Inferior parietal cortex (tissue), 1 donor: Measurements from ENCODE around the gene PCYT1B.
"Not testable (repeated sequence)": the region's sequence is repeated elsewhere in the genome, so short reads cannot be mapped to it uniquely, and the experiment has no call there.

Experiments
- DNase-seq: peaks from one replicate; pipeline ENCODE4 v3.0.0-alpha.2; 2016; ENCODE audit errors: extremely low spot score

Gene PCYT1B

GRCh38 chrX:24646006-24646405 lies 1.1 kb downstream of the PCYT1B start:
- no peak for DNase-seq

- DNase-seq = no peak
Observed at GRCh38 chrX:24643116-24643515, 4.0 kb downstream of the PCYT1B start.

- DNase-seq = no peak
Observed at GRCh38 chrX:24629701-24630100, 17.4 kb downstream of the PCYT1B start.

GRCh38 chrX:24619647-24620046 lies 27.5 kb downstream of the PCYT1B start:
- DNase-seq = peak; percentile 23

- no peak for DNase-seq
Observed at GRCh38 chrX:24610516-24610915, 36.6 kb downstream of the PCYT1B start.

- DNase-seq = no peak
Observed at GRCh38 chrX:24607616-24608015, 39.5 kb downstream of the PCYT1B start.

GRCh38 chrX:24605941-24606340 lies 41.2 kb downstream of the PCYT1B start:
- DNase-seq = not testable (repeated sequence)

GRCh38 chrX:24603191-24603590 lies 44.0 kb downstream of the PCYT1B start:
- DNase-seq = no peak

- no peak for DNase-seq
Observed at GRCh38 chrX:24601858-24602257, 45.3 kb downstream of the PCYT1B start.

- no peak for DNase-seq
Observed at GRCh38 chrX:24594501-24594900, 52.6 kb downstream of the PCYT1B start.

GRCh38 chrX:24590111-24590510 lies 57.0 kb downstream of the PCYT1B start:
- DNase-seq = no peak

GRCh38 chrX:24577091-24577490 lies 70.1 kb downstream of the PCYT1B start:
- no peak for DNase-seq

GRCh38 chrX:24575496-24575895 lies 71.7 kb downstream of the PCYT1B start:
- no peak for DNase-seq

GRCh38 chrX:24574743-24575142 lies 72.4 kb downstream of the PCYT1B start:
- no peak for DNase-seq

GRCh38 chrX:24567169-24567568 lies 80.0 kb downstream of the PCYT1B start:
- no peak for DNase-seq

- DNase-seq = no peak
Observed at GRCh38 chrX:24566240-24566639, 80.9 kb downstream of the PCYT1B start.

- no peak for DNase-seq
Observed at GRCh38 chrX:24563291-24564010, 83.7 kb downstream of the PCYT1B start.

GRCh38 chrX:24561121-24561520 lies 86.0 kb downstream of the PCYT1B start:
- DNase-seq = no peak

GRCh38 chrX:24553011-24553410 lies 94.1 kb downstream of the PCYT1B start:
- DNase-seq = no peak

- DNase-seq = no peak
Observed at GRCh38 chrX:24550166-24550565, 97.0 kb downstream of the PCYT1B start.

GRCh38 chrX:24547961-24548360 lies 99.2 kb downstream of the PCYT1B start:
- no peak for DNase-seq

GRCh38 chrX:24542756-24543155 lies 104.4 kb downstream of the PCYT1B start:
- no peak for DNase-seq

- DNase-seq = no peak
Observed at GRCh38 chrX:24536551-24536950, 110.6 kb downstream of the PCYT1B start.

- DNase-seq = no peak
Observed at GRCh38 chrX:24528605-24529004, 118.5 kb downstream of the PCYT1B start.
